ENCODE measurements around the gene DENND1A.

DNA sequence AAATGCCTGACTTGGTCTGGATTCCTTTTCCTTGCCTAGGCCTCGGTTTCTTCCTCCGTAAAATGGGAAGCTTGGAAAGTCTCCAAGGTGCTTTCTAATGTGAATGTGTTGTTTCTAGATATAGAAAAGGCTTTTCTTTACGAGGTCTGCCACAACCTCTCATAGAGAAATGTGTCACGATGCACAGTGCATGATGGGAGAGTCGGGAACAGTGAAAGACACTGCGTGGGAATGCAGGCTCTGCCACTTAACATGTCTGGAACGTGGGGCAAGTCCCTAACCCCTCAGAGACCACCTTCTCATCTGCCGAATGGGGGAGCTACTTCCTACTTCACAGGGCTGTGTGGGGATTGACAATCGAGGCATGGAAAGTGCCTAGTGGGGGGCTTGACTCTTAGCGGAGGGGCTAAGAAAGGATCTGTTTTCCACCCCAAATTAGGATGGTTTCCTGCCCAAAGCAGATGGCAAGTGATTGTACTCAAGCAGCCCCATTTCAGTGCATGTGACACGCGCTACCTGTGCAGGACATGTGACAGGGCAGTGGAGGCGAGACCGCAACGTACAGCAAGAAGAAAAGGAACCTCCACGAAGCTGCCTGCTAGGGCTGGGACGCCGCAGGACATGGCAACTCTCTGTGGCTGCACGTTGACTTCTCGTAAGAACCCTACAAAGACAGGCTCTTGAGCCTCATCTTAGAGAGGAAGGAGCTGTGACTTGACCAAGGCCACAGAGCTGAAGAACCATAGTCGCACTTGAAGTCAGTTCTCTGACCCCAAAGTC is 458.7 kb downstream of the DENND1A start:
- TF ChIP-seq, protein P1, sequence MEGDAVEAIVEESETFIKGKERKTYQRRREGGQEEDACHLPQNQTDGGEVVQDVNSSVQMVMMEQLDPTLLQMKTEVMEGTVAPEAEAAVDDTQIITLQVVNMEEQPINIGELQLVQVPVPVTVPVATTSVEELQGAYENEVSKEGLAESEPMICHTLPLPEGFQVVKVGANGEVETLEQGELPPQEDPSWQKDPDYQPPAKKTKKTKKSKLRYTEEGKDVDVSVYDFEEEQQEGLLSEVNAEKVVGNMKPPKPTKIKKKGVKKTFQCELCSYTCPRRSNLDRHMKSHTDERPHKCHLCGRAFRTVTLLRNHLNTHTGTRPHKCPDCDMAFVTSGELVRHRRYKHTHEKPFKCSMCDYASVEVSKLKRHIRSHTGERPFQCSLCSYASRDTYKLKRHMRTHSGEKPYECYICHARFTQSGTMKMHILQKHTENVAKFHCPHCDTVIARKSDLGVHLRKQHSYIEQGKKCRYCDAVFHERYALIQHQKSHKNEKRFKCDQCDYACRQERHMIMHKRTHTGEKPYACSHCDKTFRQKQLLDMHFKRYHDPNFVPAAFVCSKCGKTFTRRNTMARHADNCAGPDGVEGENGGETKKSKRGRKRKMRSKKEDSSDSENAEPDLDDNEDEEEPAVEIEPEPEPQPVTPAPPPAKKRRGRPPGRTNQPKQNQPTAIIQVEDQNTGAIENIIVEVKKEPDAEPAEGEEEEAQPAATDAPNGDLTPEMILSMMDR (IDR thresholded peaks at IDR 0.05) = no peak
- TF ChIP-seq, protein P2, sequence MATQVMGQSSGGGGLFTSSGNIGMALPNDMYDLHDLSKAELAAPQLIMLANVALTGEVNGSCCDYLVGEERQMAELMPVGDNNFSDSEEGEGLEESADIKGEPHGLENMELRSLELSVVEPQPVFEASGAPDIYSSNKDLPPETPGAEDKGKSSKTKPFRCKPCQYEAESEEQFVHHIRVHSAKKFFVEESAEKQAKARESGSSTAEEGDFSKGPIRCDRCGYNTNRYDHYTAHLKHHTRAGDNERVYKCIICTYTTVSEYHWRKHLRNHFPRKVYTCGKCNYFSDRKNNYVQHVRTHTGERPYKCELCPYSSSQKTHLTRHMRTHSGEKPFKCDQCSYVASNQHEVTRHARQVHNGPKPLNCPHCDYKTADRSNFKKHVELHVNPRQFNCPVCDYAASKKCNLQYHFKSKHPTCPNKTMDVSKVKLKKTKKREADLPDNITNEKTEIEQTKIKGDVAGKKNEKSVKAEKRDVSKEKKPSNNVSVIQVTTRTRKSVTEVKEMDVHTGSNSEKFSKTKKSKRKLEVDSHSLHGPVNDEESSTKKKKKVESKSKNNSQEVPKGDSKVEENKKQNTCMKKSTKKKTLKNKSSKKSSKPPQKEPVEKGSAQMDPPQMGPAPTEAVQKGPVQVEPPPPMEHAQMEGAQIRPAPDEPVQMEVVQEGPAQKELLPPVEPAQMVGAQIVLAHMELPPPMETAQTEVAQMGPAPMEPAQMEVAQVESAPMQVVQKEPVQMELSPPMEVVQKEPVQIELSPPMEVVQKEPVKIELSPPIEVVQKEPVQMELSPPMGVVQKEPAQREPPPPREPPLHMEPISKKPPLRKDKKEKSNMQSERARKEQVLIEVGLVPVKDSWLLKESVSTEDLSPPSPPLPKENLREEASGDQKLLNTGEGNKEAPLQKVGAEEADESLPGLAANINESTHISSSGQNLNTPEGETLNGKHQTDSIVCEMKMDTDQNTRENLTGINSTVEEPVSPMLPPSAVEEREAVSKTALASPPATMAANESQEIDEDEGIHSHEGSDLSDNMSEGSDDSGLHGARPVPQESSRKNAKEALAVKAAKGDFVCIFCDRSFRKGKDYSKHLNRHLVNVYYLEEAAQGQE (IDR thresholded peaks at IDR 0.05; ENCODE audit: insufficient read depth in 1 of 2, low read depth in 2 of 2, low read length in 1 of 2) = no peak
